Heart left ventricle (tissue), 13 donors: Measurements from ENCODE around the gene OPRPN.

Experiments
- CTCF ChIP-seq, 12 donors: fragments of 200-600 bp; sonication (generic) in 4 of 12; IDR thresholded peaks; one replicate each; pipeline versions ENCODE4 v1.5.0 to v1.8.0; 2018 to 2022; ENCODE audit warnings: antibody characterized with exemption in 12 of 12, mild to moderate bottlenecking in 5 of 12
- POLR2A ChIP-seq, 2 donors: fragments of 450-650 bp; IDR thresholded peaks; one replicate each; pipeline ENCODE4 v1.6.1; 2017; ENCODE audit warnings: antibody characterized with exemption in 2 of 2, mild to moderate bottlenecking in 2 of 2, moderate library complexity in 2 of 2
- donor health status: ischemic (EF 13 %, LVEDD 7.1; RV severe dilation, severe dysfunction).
- donor health status: DM: no; HTN: yes; CAD: no.
- donor health status: DM: no; HTN: no; CAD: no.
- donor health status: ischemic (EF 25% LVEDD 6.9; RV normal size, moderate dysfunction).
- donor health status: ischemic (EF 25% LVEDD 5.7; RV mildly dilated, moderate dysfunction).
- donor health status: ischemic (EF 35%, LVEDD 5.7; RV mildly dilated, moderate dysfunction).
- donor health status: nonischemic (EF 11% LVEDD 7.7; RV severe dilation, severe dysfunction).
- donor health status: DM: yes; HTN: yes; CAD: no.
- donor health status: PGD.
- donor health status: ischemic (EF 29% LVEDD 5.4; RV normal size, mild dysfunction).
- donor health status: nonischemic (EF 23%, LVEDD 6.1; RV moderate dilation, normal function).

- TF ChIP-seq CTCF (IDR thresholded peaks at IDR 0.05), result no peak
- TF ChIP-seq POLR2A (IDR thresholded peaks at IDR 0.05), result no peak
These were observed 29.9 kb upstream of the OPRPN start for GRCh38 chr4:70367813-70368212.
